Kasumi-1 (cell line): Measurements from ENCODE around the gene CES2.
"Not testable (repeated sequence)": the region's sequence is repeated elsewhere in the genome, so short reads cannot be mapped to it uniquely, and the experiment has no call there.

ENCODE experiments used
- DNase-seq, 2 experiments: peaks; one replicate each; lab custom pipeline; 2025; lab: John Stamatoyannopoulos, UW

The CES2 gene

GRCh38 chr16:66979011-66979717, 43.8 kb downstream of the CES2 start:
- no peak for DNase-seq

GRCh38 chr16:66983033-66983432, 47.7 kb downstream of the CES2 start:
- no peak for DNase-seq

GRCh38 chr16:66984892-66985311, 49.6 kb downstream of the CES2 start:
- no peak for DNase-seq

GRCh38 chr16:66986559-66986958, 51.2 kb downstream of the CES2 start:
- no peak for DNase-seq

- no peak for DNase-seq
These were observed 53.0 kb downstream of the CES2 start, which contains the start of gene CES4A for GRCh38 chr16:66988197-66988788. CES4A (plus strand) TSS chr16:66988589; CDS start chr16:66988773, 184 bp downstream.

- no peak for DNase-seq
These were observed 56.3 kb downstream of the CES2 start for GRCh38 chr16:66991545-66992077.

GRCh38 chr16:66993558-66993957, 58.2 kb downstream of the CES2 start:
- not testable (repeated sequence) for DNase-seq
